Fibroblast of the aortic adventitia (primary cell): ENCODE data around the gene TEX53. TPM values are rescaled to one million over a fixed set of nuclear protein-coding genes. Genes with fewer than 3 reads are reported as not detected.

Source experiments
- DNase-seq: peaks from one replicate; pipeline ENCODE4 v3.0.0-alpha.2; 2010; ENCODE audit warnings: low read depth
- H3K4me3 ChIP-seq: 2 replicates; pipeline ENCODE4 v1.5.1; 2011; ENCODE audit warnings: low read depth, mild to moderate bottlenecking, control low read depth, low read length, moderate library complexity
- CTCF ChIP-seq: IDR thresholded peaks from 2 replicates; pipeline ENCODE4 v1.5.1; 2011; ENCODE audit warnings: mild to moderate bottlenecking, low read length, control low read depth, inconsistent platforms; ENCODE audit not compliant: insufficient read depth
- total RNA-seq: library from RNA; depleted of rRNA; stranded (reverse); fragments of >200 nt; gene quantifications from 2 replicates; pipeline ENCODE4 v1.2.3, GENCODE V29; 2012; ENCODE audit warnings: low replicate concordance

The TEX53 gene
- total RNA-seq, 1 donor, result not detected

- TF ChIP-seq CTCF, result no peak
- DNase-seq, result no peak
- no peak overlapping the region for H3K4me3 ChIP-seq
Measured at GRCh38 chr9:114613087-114613486, 44.5 kb downstream of the TEX53 start.

GRCh38 chr9:114612272-114612923 is 45.2 kb downstream of the TEX53 start:
- no peak for DNase-seq

GRCh38 chr9:114611516-114612271 is 45.9 kb downstream of the TEX53 start:
- DNase-seq, result peak; percentile 61
- no peak for TF ChIP-seq CTCF
- H3K4me3 ChIP-seq, result peak overlapping the region; percentile 75

More at GRCh38 chr9:114612272-114612923, 45.2 kb downstream of the TEX53 start:
- no peak for TF ChIP-seq CTCF
- H3K4me3 ChIP-seq, result peak overlapping the region; percentile 75

- DNase-seq, result no peak
- H3K4me3 ChIP-seq, result no peak overlapping the region
- TF ChIP-seq CTCF, result no peak
Measured at GRCh38 chr9:114608525-114608796, 49.1 kb downstream of the TEX53 start.

GRCh38 chr9:114607671-114608524 is 49.7 kb downstream of the TEX53 start:
- no peak for DNase-seq
- no peak overlapping the region for H3K4me3 ChIP-seq
- no peak for TF ChIP-seq CTCF

- TF ChIP-seq CTCF, result no peak
- H3K4me3 ChIP-seq, result no peak overlapping the region
- DNase-seq, result peak; percentile 92
Measured at GRCh38 chr9:114606597-114607207, 50.9 kb downstream of the TEX53 start.
